ENCODE measurements around the gene GAPVD1.
"Not testable (repeated sequence)": the region's sequence is repeated elsewhere in the genome, so short reads cannot be mapped to it uniquely, and the experiment has no call there.

Gene GAPVD1

DNA sequence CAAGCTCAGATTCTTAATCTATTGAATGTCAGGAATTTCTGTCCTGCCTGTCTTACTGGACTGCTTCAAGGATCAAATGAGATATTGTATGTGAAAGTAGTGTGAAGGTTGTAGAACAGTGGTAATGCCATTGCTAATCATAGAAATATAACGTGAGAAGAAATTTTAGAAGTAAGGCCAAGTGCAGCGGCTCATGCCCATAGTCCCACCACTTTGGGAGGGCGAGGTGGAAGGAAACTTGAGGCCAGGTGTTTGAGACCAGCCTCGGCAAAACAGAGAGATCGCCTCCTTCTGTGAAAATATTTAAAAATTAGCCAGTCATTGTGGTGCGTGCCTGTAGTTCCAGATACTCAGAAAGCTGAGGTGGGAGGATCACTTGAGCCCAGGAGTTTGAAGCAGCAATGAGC, 15.4 kb upstream of the GAPVD1 start:
- no peak for DNase-seq (ENCODE audit: low read depth)

DNA sequence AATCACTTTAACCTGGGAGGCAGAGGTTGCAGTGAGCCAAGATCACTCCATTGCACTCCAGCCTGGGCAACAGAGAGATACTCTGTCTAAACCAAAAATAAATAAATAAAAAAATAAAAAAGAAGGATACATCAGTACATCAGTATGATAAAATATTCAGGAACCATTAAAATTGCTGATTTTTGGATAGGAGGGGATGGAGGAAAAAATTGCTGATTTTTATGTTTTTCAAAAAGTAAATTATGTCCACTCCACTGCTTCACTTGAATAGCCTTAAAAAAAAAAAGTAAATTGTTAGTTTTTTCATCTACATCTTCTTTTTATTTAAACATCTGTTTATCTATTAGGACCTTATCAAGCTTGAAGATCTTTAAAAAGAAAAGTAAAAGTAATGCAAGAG, 7.4 kb upstream of the GAPVD1 start:
- DNase-seq (ENCODE audit: low read depth) = no peak

DNA sequence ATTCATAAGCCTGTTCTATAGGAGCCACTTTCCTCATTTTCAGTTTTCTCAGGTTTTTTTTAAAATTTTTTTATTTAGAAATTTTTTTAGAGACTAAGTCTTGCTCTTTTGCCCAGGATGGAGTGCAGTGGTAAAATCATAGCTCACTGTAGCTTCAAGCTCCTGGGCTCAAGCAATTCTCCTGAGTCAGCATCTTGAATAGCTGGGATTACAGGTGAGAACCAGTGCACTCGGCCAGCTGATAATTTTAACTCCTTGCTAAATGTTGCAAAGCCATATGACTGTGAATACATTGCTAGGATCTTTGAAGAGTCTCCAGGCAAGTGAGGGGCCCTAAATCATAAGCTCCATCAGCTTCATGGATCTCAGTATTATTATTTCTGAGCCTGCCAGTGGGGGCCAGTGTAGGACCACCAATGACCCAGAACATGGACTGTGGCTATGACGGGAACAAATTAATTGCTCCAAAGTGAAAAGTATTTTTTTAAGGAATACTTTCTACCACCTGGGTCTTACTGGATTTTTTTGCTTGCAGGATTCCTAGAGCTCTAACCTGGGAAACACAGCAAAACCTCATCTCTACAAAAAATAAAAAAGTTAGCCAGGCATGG, 5.7 kb upstream of the GAPVD1 start:
- no peak for DNase-seq (ENCODE audit: low read depth)

DNA sequence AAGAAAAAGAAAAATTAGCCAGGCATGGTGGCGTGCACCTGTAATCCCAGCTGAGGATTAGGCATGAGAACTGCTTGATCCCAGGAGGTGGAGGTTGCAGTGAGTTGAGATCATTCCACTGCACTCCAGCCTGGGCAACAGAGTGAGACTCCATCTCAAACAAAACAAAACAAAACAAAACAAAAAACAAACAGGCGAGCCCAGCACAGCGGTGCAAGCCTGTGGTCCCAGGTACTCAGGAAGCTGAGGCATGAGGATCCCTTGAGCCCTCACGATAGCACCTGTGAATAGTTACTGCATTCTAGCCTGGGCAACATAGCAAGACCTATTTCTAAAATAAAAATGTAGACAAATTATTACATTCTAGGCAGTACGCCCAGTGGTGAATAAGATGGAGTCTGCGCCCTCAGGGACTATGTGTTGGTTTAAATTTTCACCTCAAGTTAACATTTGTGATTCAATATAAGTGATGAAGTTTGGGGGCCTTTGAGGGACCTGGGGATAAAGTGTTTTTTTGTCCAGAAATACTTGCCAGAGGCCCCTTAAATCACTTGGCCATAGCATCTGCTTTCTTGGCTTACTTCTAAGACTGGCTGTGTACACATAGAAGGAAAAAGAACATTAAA, 3.4 kb upstream of the GAPVD1 start:
- DNase-seq (ENCODE audit: low read depth) = no peak

DNA sequence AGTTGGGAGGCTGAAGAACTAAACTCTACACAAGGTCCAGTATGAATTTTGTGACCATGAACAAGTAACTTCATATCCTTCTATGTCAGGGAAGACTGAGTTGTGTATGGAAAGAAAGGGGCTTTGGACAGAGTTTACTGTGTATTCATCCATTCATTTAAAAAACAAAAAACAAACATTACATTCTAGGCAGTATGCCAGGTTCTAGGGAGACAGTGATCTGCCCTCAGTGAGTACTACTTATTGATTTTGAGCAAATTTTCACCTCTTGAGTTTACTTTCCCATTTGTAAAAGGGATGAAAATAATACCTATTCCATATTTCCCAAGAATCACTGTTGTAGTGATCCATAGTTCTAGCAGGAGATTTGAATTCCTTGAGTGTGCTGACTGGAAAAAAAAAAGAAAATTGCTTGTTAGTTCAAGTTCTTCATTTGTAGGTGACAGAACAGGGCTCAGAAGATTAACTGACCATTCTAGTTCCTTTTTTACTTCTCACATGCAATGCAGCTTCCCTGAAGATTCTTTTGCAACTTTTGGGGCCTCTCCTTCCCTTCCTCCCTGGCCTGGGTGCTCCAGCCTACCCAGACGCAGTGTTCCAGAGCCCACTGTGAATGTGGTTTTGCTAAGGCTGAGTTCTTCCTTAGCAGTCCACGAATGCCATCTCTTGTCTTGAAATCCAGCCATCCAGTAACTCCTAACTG, 2.6 kb upstream of the GAPVD1 start:
- DNase-seq (ENCODE audit: low read depth) = no peak

DNA sequence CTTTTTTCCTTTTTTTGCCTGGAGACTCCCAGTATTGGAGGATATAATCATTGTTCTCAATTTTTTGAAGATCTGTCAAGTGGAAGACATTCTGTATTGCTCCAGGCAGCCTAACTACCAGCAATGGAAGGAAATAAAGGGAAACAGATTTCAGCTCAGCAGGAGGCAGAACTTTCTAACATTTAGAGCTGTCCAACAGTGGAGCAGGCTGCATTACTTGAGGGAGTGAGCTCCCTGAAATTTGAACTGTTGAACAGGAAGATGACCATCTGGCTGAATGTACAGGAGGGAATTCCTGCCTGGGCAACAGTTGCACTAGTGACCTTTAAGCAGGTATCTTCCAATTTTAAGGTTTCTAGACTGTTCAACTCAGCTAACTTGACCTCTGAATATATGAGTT, 1.1 kb upstream of the GAPVD1 start:
- peak; percentile 67 for DNase-seq (ENCODE audit: low read depth)

DNA sequence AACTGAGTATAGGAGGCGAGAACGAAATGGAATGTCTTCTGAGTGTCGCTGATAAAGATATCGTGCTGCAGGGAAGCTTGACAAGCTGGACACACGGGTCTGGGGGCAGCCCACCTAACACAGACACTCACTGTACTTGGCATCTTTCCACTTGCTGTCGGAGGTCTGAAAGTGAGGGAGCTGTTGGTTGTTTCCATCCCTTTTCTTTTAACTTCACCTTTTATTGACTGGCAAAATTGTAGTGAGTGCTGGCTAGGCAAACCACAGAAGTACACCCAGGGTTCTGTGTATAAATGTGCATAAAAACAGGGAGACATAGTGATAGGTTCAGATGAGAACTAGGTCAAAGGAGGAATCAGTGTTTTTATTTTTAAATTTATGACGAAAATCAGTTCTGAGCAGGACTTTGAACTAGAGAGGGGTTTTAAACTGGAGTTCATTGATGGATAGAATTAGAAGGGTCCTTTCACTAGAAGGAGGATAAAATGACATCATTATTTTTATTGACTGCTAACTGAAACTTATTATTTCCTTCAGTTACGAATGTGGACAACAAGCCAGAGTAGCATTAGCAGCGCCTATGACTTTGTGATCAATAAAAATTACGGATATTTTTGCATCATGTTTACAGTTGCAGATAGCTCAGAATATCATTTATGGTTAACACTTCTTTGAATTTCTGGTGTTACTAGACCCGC, 817 bp downstream of the GAPVD1 start:
- peak; percentile 25 for DNase-seq (ENCODE audit: low read depth)

DNA sequence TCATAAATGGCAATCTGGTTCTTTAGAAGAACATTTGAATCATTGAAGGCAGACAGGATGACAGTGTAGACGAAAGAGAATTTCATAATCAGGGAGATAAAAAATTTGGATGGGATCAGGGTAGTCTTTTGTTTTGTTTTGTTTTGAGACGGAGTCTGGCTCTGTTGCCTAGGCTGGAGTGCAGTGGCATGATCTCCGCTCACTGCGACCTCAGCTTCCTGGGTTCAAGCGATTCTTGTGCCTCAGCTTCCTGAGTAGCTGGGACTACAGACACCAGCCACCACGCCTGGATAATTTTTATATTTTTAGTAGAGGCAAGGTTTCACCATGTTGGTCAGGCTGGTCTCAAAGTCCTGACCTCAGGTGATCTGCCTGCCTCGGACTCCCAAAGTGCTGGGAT, 2.4 kb downstream of the GAPVD1 start:
- DNase-seq (ENCODE audit: low read depth) = not testable (repeated sequence)

DNA sequence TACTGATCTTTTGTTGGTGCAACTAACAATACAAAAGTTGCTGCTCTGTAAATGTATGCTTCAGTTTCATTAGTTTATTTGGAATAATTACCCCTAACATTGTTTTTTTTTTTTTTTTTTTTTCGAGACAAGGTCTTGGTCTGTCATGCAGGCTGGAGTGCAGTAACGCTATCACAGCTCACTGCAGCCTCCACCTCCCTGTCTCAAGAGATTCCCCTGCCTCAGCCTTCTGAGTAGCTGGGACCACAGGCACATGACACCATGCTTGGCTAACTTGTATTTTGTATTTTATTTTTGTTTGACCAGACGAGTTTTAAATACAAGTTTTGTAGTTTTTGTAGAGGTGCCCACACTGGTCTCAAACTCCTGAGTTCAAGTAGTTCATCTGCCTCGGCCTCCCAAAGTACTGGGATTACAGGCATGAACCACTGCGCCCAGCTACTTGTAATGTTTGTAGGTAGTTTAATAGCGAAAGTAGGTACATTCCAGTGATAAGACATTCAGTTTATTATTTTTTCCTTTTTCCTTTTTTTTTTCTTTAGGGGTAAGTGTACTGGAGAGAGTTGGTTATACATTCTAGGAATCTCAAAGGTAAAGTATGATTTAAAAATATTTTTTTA, 6.9 kb downstream of the GAPVD1 start:
- DNase-seq (ENCODE audit: low read depth) = no peak

DNA sequence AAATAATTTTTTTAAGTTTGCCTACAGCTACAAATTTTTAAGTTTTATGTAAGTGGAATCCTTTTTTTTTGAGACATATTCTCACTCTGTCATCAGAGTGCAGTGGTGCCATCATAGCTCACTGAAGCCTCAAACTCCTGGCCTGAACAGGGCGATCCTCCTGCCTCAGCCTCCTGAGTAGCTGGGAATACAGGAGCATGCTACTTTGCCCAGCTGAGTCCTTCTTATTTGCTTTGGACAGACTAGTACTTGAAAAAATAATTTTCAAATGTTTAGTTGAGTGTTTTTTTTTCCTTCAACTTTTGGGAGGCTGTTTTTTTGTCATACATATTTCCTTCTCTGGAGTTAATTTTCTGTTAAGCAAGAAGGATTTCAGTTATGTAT, 7.4 kb downstream of the GAPVD1 start:
- no peak for DNase-seq (ENCODE audit: low read depth)

DNA sequence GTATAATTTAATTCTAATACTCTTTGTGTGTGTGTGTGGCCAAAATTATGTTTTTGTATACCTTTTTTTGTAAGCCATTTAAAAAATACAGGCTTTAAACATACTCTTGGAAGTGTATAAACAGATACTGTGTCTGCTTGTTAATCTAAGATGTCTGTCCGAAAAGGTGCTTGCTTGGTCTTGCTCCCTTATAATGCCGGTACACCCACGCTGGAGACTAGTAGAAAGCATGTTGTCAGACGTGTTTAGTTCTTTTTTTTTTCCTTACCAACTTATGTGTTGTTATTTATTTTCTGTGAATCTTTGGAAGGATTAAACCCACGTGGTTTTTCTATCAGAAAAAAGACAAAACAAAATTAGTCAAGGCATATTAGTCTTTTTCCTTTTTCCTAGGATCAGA, 9.5 kb downstream of the GAPVD1 start:
- DNase-seq (ENCODE audit: low read depth) = no peak

DNA sequence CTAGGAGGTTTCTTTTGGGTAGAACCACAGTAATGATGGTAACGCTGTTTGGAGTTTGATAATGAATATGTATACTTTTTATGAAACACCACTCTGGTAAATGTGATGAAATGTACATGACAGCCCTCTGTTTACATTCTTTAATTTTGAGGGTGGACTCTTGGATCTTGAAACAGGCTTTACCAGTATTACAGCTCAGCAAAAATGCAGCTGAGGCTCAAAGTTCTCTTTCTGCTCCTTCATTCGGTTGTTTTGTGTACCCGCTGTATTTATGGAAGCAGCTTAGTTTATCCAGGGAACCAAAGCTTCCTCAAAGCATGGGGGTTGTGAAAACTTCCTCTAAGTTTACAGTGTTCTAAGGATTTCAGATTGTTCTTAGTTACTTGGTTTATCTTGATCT, 11.1 kb downstream of the GAPVD1 start:
- peak; percentile 63 for DNase-seq (ENCODE audit: low read depth)

DNA sequence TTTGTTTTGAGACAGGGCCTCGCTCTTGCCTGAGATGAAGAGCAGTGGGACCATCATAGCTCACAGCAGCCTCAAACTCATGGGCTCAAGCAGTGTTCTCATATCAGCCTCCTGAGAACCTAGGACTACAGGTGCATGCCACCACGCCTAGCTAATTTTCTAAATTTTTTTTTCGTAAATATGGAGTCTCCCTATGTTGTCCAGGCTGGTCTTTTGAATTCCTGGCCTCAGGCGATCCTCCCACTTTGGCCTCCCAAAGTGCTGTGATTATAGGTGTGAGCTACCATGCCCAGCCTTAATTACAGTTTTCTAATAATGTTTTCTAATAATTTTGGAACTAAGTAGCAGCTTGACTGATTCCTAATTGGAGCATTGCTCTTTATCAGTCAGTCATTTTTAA, 15.1 kb downstream of the GAPVD1 start:
- DNase-seq (ENCODE audit: low read depth) = no peak

DNA sequence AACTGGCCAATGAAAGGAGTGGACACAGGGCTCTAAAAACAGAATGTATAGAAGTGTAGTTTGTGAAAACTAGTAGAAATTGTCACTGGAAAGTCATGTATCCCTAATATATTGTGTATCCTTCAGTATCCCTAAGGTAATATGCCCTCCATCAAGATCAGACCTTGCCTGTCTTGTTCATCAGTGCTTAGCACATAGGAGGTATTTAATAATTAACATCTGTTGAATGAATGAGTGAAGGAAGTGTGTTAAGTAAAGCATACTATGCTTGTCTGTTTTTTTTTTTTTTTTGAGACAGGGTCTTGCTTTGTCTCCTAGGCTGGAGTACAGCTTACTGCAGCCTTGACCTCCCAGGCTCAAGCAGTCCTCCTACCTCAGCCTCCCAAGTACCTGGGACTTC, 15.8 kb downstream of the GAPVD1 start:
- DNase-seq (ENCODE audit: low read depth) = no peak

DNA sequence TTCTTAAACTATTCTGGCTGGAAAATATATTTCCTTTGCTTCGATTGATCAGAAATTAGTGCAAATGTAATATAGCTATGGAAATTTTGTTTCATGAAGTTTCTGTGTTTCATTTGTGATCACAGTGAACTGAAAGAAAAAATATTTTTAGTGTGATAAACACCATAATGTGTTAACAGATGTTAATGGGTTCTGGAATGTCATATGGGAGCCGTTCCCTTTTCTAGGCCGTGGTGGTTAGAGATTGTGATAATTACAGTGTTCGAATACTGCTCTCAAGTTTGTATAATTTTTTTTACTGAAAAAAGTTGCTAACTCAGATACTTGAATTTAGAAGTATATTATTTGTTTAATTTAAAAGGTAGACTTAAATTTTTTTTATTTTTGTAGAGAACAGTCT, 19.3 kb downstream of the GAPVD1 start:
- no peak for DNase-seq (ENCODE audit: low read depth)

DNA sequence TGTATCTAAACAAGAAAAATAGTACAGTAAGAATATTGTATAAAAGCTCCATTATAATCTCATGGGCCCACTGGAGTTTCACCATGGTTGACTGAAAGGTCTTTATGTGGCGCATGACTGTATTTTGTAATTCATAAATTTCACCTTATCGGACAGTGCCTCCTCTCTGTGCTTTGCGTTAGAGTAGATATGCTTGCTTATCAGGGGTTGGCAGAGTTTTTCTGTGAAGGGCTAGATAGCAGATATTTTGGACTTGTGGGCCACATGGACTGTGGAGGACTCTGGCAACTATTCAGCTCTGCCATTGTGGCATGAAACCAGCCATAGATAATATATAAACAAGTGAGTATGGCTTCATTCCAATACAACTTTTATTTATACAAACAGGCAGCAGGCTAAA, 23.2 kb downstream of the GAPVD1 start:
- DNase-seq (ENCODE audit: low read depth) = no peak

DNA sequence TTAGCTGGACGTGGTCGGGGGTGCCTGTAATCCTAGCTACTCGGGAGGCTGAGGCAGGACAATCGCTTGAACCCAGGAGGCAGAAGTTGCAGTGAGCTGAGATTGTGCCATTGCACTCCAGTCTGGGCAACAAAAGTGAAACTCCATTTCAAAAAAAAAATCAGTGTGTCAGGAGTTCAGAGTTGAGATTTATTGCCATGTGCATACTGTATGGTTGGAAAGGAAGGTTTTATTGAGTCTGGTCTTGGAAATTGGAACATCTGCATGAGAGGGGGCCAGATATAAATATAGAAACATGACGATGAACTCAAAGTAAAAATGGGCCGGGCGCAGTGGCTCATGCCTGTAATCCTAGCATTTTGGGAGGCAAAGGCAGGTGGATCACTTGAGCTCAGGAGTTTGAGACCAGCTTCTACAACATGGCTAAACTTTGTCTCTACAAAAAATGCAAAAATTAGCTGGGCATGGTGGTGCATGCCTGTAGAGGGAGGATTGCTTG, 25.4 kb downstream of the GAPVD1 start:
- DNase-seq (ENCODE audit: low read depth) = not testable (repeated sequence)

DNA sequence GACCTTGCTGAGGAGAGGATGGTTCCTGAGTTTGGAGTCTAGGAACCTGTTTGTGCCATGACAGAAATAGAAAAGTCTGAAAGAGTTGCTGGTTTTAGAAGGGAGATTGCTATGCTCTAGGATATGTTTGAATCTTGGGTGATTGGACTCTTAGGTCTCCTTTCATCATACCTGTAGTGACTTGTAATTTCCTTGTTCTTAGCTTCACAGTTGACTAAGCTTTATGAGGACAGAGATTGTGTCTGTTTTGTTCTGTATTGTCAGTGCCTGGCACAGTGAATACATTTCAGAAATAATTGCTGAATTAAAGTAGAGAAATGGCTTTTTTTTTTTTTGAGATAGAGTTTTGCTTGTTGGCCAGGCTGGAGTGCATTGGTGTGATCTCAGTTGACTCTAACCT, 31.5 kb downstream of the GAPVD1 start:
- DNase-seq (ENCODE audit: low read depth) = no peak

DNA sequence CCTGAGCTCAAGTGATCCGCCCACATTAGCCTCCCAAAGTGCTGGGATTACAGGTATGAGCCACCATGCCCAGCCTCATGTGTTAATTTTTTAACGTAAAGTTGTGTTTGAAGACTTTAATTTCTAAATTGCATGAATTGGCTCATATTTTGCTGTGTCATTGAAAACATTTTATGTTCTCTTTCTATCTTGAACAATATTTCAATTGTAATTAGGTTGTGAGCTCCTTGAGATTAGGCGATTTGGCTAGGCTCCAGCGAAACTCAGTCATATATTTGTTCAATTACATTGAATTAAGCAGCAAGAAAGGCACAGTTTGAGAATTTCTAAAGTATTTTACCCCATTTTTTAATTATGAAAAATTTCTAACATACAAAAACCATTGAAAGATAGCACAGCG, 34.0 kb downstream of the GAPVD1 start:
- DNase-seq (ENCODE audit: low read depth) = no peak

DNA sequence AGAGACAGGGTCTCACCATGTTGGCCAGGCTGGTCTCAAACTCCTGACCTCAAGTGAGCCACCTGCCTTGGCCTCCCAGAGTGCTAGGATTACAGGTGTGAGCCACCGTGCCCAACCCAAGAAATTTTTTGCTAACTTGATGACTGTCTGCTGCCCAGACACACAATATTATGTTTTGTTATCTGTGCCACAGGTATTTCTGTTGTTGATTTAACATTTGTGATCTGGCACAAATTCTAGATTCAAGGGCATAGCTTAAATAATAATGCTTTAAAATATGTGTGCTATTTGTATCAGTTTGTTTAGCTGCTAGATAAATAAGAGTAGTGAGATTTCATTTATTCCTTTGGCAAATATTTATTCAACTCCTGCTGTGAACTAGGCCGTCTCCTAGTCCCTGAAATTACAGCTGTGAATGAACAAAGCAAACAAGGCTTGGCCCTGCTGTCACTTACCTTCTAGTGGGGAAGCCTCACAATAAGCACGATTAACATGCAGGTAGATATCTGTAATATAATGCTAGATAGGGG, 35.3 kb downstream of the GAPVD1 start:
- no peak for DNase-seq (ENCODE audit: low read depth)

DNA sequence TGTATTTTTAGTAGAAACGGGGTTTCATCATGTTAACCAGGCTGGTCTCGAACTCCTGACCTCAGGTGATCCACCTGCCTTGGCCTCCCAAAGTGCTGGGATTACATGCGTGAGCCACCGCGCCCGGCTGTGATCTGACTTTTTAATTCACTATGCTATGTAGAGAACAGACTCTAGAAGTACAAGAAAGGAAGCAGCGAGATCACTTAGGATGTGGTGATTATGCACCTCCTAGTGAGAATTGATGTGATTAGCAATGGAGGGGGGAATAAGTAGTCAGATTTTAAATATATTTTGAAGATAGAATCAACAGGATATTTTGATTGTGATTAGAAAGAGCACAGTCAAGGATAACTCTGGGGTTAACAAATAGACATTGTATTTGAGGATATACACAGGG, 36.3 kb downstream of the GAPVD1 start:
- no peak for DNase-seq (ENCODE audit: low read depth)

DNA sequence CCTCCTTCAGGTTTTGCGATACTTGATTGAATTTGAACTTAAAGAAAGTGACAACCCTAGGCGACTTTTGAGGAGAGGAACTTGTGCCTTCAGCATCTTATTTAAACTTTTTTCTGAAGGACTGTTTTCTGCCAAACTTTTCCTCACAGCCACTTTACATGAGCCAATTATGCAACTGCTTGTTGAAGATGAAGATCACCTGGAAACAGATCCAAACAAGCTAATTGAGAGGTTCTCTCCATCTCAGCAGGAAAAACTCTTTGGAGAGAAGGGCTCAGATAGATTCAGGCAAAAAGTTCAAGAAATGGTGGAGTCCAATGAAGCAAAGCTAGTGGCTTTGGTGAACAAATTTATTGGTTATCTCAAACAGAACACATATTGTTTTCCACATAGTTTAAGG, 40.6 kb downstream of the GAPVD1 start:
- DNase-seq (ENCODE audit: low read depth) = no peak

All from iris pigment epithelial cell (primary cell).